NB4 (cell line): ENCODE results near the gene MTHFR.

Experiments
- CTCF ChIP-seq: IDR thresholded peaks from one replicate; pipeline ENCODE4 v1.5.1; 2012; ENCODE audit warnings: low read depth, low read length
- POLR2A ChIP-seq: IDR thresholded peaks from 2 replicates; pipeline ENCODE4 v1.6.1; 2011; ENCODE audit warnings: mild to moderate bottlenecking; ENCODE audit not compliant: insufficient read length; ENCODE audit errors: extremely low read depth

GRCh38 chr1:11842154-11843041 is 36.6 kb upstream of the MTHFR start:
- TF ChIP-seq CTCF (no peak), POLR2A (no peak)
